KG1 (cell line): ENCODE results near the gene ARHGAP6.

ENCODE experiments used
- DNase-seq: peaks from one replicate; lab custom pipeline; 2025; lab: John Stamatoyannopoulos, UW

Gene ARHGAP6, protein sequence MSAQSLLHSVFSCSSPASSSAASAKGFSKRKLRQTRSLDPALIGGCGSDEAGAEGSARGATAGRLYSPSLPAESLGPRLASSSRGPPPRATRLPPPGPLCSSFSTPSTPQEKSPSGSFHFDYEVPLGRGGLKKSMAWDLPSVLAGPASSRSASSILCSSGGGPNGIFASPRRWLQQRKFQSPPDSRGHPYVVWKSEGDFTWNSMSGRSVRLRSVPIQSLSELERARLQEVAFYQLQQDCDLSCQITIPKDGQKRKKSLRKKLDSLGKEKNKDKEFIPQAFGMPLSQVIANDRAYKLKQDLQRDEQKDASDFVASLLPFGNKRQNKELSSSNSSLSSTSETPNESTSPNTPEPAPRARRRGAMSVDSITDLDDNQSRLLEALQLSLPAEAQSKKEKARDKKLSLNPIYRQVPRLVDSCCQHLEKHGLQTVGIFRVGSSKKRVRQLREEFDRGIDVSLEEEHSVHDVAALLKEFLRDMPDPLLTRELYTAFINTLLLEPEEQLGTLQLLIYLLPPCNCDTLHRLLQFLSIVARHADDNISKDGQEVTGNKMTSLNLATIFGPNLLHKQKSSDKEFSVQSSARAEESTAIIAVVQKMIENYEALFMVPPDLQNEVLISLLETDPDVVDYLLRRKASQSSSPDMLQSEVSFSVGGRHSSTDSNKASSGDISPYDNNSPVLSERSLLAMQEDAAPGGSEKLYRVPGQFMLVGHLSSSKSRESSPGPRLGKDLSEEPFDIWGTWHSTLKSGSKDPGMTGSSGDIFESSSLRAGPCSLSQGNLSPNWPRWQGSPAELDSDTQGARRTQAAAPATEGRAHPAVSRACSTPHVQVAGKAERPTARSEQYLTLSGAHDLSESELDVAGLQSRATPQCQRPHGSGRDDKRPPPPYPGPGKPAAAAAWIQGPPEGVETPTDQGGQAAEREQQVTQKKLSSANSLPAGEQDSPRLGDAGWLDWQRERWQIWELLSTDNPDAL (N-terminal part only)

GRCh38 chrX:11665168-11666111, at the start of gene ARHGAP6:
Gene ARHGAP6, minus strand, starts transcription at chrX:11665920. Its CDS starts 1,092 bp downstream, at chrX:11664828.
- no peak for DNase-seq

DNA sequence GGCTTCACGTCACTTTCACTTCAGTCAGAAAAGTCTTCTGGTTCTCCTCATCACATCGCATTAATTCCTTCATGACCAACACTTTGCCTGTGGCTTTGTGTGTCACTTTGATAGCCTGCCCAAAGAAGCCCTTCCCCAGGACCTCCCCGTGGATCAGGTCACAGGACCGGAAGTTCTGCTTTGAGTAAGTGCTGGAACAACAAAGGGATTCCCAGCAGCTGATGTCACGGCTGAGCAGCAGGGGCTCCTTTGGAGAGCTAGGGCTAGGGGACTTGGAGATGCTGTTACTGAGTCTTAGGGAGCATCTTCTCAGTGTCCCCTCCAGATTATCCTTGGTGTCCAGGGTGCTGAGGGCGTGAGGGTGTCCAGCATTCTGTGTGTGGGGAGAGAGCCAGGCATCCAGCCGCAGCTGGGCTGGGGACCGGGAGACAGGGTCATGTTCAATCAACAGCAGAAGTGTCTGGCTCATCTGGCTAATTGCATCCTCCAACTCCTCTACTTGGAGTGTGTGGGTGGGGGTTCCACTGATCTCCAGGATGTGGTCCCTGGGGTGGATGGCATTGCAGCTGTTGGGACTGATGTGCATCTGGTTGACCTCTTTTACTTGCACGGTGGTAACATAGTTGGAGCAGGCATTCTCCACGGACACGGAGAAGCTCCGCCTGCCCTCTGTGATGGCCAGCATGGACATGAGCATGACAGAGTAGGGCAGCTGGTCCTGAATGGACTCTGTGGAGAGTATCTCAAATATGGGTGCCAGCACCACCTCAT, 39.2 kb upstream of the ARHGAP6 start:
- DNase-seq, result no peak

GRCh38 chrX:11703855-11704254, 38.1 kb upstream of the ARHGAP6 start:
- no peak for DNase-seq

GRCh38 chrX:11702965-11703631, 37.4 kb upstream of the ARHGAP6 start:
- no peak for DNase-seq

- no peak for DNase-seq
Measured at GRCh38 chrX:11702420-11702819, 36.7 kb upstream of the ARHGAP6 start.

DNA sequence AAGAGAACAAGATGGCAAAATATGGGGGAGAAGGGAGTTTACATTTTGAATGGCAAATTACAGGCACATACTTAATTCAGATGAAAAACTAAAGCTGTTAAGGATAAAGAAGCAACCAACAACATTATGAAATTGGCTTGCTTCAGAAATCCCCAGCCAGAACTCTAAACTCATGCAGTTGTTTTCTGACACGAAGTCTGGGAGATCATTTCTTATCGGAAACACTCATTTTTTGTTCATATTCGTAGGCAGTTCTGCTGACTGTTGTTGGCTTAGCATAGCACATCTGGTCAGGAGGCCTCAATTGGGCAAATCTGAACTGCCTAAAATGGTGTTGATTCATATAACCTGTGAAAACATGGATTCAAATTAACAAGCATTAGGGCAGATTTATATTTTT, 33.0 kb upstream of the ARHGAP6 start:
- no peak for DNase-seq

GRCh38 chrX:11688201-11688600, 22.5 kb upstream of the ARHGAP6 start:
- no peak for DNase-seq

DNA sequence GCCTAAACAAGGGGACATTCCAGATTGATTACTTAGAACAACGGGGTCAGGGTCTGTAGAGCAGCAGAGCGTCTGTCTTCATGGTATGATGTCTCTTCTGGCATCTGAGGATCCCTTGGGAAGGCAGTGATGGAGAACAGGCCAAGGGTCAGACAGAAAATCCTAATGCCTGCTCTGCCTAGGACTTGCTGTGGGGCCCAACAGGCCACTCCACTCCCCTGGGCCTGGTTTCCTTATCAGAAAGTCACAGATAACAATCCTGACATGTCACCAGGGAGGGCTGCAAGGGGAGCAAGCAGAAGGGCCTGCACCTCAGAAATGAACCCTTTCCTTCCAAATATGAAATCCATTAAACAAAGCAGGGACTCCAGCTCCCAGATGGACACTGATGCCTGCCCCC, 21.4 kb upstream of the ARHGAP6 start:
- no peak for DNase-seq

- no peak for DNase-seq
Measured at GRCh38 chrX:11683057-11683456, 17.3 kb upstream of the ARHGAP6 start.

- no peak for DNase-seq
Measured at GRCh38 chrX:11678158-11678557, 12.4 kb upstream of the ARHGAP6 start.

- no peak for DNase-seq
Measured at GRCh38 chrX:11672213-11672612, 6.5 kb upstream of the ARHGAP6 start.

GRCh38 chrX:11670316-11670715, 4.6 kb upstream of the ARHGAP6 start:
- no peak for DNase-seq

DNA sequence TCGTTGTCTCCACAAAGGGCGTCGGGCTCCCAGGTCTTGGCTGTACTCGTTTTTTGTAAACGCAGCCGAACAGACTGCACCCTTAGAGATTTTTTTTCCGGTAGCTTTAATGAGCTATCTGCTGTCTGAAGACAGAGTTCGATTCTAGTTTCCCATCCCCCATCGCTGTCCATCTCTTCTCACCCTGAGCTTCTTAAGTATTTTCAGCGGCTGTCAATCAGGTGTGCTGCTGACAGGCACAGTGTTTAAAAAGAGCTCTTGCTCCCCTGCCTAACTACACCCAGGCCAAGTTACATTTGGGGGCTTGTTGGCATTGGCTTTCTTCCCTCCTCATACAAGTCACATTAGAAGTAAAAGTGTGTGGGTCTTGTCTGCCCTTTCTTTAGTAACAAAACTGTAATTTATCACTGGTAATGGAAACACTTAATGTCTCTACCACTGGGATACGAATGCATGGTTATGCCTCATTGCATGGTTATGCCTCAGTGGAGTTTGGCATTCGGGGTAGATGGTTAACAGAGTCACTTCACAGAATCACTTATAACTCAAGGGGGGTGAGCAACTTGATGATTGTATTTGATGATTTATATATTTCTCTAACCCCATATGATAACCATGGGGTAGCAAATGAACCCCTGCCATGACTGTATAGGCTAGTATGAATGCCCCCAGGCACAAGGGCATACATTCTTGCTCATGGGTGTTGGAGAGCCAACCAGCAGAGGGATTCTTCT, 1.4 kb upstream of the ARHGAP6 start:
- no peak for DNase-seq

DNA sequence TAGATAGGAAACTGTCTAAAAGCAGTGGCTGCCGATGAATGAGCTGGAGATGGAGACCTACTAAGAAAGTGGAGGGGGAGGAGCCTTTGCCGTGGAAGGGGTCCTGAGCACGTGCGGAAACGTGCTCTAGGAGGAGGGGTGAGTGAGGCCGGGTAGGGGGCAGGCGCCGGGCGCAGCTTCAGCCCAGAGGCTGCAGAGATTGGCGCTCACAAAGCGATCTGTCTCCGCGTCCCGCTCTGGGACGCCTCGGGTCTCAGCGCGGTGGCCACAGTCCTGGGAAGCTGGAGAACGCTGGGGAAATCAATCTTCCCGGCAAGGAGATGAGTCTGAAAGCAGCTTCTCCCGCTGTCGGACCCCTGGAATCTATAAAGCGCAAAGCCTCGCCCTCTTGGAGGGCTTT, 444 bp upstream of the ARHGAP6 start:
- no peak for DNase-seq

DNA sequence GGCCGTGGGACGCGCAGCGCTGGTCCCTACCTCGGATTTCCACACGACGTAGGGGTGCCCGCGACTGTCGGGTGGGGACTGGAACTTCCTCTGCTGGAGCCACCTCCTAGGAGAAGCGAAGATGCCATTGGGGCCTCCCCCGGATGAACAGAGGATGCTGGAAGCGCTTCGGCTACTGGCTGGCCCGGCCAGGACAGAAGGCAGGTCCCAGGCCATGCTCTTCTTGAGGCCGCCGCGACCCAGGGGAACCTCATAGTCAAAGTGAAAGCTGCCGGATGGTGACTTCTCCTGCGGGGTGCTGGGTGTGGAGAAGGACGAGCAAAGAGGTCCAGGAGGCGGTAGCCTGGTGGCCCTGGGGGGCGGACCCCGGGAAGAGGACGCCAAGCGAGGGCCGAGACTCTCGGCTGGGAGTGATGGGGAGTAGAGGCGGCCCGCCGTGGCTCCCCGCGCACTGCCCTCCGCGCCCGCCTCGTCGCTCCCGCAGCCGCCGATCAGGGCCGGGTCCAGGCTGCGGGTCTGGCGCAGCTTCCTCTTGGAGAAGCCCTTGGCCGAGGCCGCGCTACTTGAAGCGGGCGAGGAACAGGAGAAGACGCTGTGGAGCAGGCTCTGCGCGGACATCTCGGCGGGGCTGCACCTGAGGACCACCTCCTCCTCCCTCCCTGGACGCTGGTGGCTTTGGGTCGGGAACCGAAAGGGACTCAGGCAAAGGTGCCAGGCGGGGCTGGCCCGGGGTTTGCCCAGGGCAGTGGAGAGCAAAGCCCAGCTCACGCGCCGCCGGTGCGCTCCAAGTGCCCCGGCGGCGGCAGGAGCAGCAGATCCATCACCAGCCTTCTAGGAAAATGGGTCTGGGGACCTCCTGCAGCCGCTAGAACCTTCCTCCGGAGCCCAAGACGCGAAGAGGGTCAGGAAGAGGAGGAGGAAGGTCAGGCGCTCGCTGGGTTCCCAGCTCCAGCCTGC, 1.2 kb downstream of the ARHGAP6 start:
- no peak for DNase-seq

- no peak for DNase-seq
Measured at GRCh38 chrX:11663875-11664210, 1.9 kb downstream of the ARHGAP6 start.

DNA sequence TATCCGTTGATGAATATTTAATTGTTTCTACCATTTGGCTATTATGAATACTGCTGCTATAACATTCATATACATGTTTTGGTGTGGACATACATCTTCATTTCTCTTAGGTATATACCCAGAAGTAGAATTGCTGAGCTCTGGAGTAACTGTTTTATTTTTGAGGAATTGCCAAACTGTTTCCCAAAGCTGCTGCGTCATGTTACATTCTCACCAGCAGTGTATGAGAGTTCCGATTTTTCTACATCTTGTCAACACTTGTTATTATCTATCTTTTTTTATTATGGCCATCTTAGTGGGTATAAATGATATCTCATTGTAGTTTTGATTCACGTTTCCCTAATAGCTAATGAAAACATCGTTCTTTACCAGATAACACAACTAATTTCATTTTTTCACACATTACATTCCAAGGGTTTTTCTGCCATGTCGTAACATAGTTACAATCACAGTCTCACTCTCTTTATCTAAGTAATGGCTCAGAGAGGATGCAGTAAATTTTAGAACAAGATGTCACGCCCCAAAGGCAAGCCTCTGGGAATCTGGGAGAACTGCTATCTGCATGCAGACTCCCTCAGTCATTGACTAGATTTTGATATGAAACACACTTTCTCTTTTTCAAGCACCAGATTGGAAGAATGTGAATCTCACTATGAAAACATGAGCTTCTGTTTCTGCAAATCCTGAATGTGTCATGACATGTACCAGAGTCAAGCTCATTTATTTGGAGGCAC, 10.3 kb downstream of the ARHGAP6 start:
- no peak for DNase-seq
